UCSD-AML1 (cell line): ENCODE data around the gene THAP4.
A peak's percentile ranks its signal among the peaks of the same experiment; 100 is the strongest.

Experiments used
- DNase-seq: peaks from one replicate; lab custom pipeline; 2025; ENCODE audit not compliant: unreplicated experiment; lab: John Stamatoyannopoulos, UW

Gene THAP4

GRCh38 chr2:241637018-241637794 lies at the start of gene THAP4, which contains the start of gene ATG4B:
TSS of gene THAP4 (minus strand) at chr2:241637158. CDS start at chr2:241637017, 141 bp downstream.
TSS of gene ATG4B (plus strand) at chr2:241637693. CDS start at chr2:241637715, 22 bp downstream.
- peak; percentile 88 for DNase-seq

GRCh38 chr2:241686324-241686649 lies 49.3 kb upstream of the THAP4 start:
- DNase-seq: no peak

GRCh38 chr2:241680827-241681599 lies 44.1 kb upstream of the THAP4 start:
- no peak for DNase-seq

GRCh38 chr2:241680044-241680443 lies 43.1 kb upstream of the THAP4 start:
- no peak for DNase-seq

GRCh38 chr2:241678784-241679540 lies 42.0 kb upstream of the THAP4 start:
- no peak for DNase-seq

GRCh38 chr2:241678307-241678706 lies 41.3 kb upstream of the THAP4 start:
- no peak for DNase-seq

GRCh38 chr2:241677392-241677791 lies 40.4 kb upstream of the THAP4 start:
- no peak for DNase-seq

- no peak for DNase-seq
Observed at GRCh38 chr2:241676665-241677064, 39.7 kb upstream of the THAP4 start.

- DNase-seq: no peak
Observed at GRCh38 chr2:241675885-241676284, 38.9 kb upstream of the THAP4 start.

- no peak for DNase-seq
Observed at GRCh38 chr2:241673797-241674725, 37.1 kb upstream of the THAP4 start.

- no peak for DNase-seq
Observed at GRCh38 chr2:241673189-241673663, 36.3 kb upstream of the THAP4 start.

GRCh38 chr2:241672243-241673188 lies 35.6 kb upstream of the THAP4 start:
- DNase-seq: no peak

- DNase-seq: no peak
Observed at GRCh38 chr2:241671457-241672240, 34.7 kb upstream of the THAP4 start.

GRCh38 chr2:241670333-241671110 lies 33.6 kb upstream of the THAP4 start:
- DNase-seq: no peak

- no peak for DNase-seq
Observed at GRCh38 chr2:241668839-241669238, 31.9 kb upstream of the THAP4 start.

- no peak for DNase-seq
Observed at GRCh38 chr2:241668354-241668753, 31.4 kb upstream of the THAP4 start.

GRCh38 chr2:241666627-241667400 lies 29.9 kb upstream of the THAP4 start:
- DNase-seq: no peak
